GM19035 (cell line): ENCODE results near the gene PALM.
"Not testable (repeated sequence)": the region's sequence is repeated elsewhere in the genome, so short reads cannot be mapped to it uniquely, and the experiment has no call there.

Source experiments
- ATAC-seq: cut with Tn5 transposase; IDR thresholded peaks from one replicate; pipeline ENCODE4 v1.9.1; 2021; ENCODE audit not compliant: unreplicated experiment

Gene PALM, protein sequence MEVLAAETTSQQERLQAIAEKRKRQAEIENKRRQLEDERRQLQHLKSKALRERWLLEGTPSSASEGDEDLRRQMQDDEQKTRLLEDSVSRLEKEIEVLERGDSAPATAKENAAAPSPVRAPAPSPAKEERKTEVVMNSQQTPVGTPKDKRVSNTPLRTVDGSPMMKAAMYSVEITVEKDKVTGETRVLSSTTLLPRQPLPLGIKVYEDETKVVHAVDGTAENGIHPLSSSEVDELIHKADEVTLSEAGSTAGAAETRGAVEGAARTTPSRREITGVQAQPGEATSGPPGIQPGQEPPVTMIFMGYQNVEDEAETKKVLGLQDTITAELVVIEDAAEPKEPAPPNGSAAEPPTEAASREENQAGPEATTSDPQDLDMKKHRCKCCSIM

DNA sequence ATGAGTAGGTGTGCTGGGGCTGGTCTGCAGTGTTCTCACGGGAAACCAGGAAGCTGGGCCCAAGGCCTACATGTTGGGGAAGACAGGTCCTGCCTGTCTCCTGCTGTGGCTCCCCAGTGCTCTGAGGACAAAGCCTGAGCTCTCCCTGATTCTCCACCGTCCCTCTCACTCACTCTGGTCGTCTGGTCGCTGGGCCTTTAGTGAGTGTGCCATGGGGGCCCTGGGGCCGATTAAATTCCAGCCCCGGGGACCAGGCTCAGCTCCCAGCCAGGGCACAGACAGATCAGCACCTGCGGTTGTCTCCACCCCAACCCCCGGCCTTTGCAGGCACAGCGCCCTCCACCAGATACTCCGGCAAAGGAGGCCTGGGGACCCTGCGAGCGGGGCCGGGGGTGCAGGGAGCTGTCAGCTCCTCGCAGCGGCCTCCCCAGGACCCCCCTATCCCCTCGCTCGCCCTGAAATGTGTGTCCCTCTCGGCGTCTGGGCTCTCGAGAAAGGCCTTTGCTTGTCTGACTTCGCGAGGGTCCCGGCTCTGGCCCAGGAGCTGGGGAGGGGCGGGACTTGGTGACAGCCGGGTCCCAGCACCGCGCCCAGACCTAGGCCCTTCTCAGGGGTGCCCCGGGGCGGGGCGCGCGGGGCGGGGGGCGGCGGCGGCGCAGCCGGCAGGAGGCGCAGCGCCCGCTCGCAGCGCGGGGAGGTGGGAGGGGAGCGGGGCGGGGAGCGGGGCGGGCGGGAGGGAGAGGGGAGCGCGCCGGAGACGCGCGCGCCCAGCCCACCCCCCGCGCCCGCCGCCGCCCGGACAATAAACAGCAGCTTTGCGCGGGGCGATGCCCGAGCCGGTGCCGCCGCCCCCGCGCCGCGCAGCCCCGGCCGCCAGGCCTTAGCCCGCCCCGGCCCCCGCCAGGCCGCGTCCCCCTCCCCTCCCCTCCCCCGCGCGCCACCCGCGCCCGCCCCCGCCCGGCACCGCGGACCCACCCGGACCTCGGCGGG lies at the start of gene PALM:
Gene PALM (plus strand): TSS at position 782 of the 990 bp plus-strand sequence. CDS start 212 bp downstream, outside the sequence.
- ATAC-seq, result no peak

GRCh38 chr19:660793-661426 lies 47.8 kb upstream of the PALM start:
- ATAC-seq, result no peak

GRCh38 chr19:661427-662196 lies 47.1 kb upstream of the PALM start:
- no peak for ATAC-seq

DNA sequence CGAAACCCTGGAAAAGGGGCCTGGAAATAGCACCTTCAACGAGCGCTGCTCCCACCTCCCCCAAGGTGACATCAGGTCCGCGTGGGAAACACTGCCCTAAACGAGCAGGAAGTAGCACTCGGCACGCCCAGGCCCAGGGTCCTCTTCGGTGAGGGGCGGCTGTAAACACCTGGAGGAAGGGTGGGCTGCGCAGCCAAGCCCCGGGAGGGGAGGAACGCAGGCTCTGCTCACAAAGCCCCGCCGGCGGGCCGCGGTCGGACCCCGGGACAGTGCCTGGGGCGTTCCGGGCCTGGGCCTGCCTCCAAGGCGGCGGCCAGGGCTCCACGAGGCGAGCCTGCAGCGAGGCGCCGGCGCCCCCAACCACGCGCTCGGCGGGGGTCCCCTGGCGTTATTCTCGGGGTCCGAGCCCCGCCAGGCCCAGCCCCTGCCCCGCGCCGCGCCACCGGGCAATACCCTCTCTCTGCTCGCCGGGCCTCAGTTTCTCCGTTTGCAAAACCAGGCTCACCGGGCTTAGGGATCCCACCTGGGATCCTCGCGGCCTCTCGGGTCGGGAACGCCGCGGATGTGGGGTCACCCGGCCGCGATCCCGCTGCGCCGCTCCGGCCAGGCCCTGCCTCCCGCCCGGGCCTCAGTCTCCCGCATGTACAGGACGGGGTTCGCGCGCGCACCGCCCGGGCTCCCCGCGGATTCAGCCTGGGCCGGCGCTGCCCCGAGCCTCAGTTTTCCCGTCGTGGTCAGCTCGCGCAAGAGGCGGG lies 46.4 kb upstream of the PALM start:
- peak; percentile 21 for ATAC-seq

- ATAC-seq, result peak; percentile 59
Observed at GRCh38 chr19:662962-663681, 45.6 kb upstream of the PALM start, which contains the start of gene RNF126. Gene RNF126 (minus strand): TSS chr19:663214. CDS start chr19:663121, 93 bp downstream.

GRCh38 chr19:663682-664117 lies 45.0 kb upstream of the PALM start:
- peak; percentile 1 for ATAC-seq

DNA sequence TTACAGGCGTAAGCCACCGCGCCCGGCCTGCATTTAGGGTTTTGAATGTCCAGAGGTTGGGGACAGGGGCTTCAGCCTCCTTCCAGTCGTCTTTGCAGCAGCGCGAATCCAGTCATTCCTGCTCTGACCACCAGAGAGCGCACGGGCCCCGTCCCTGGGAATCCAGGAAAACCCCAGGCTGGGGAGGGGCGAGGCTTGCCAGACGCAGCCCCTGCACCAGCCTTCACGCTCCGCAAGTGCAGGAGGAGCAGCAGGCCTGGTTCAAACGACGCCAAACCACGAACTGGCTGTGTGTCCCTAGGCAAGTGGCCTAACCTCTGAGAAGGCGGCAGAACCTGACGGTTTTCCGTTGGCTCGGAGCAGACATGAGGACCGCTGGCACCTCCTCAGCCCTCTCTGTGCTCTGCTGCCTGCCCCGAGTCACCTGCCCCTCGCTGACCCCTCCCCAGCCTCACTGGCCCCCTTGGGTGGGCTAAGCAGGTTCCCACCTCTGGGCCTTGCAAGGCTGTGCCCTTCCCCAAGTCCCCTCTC lies 43.8 kb upstream of the PALM start:
- ATAC-seq, result no peak

DNA sequence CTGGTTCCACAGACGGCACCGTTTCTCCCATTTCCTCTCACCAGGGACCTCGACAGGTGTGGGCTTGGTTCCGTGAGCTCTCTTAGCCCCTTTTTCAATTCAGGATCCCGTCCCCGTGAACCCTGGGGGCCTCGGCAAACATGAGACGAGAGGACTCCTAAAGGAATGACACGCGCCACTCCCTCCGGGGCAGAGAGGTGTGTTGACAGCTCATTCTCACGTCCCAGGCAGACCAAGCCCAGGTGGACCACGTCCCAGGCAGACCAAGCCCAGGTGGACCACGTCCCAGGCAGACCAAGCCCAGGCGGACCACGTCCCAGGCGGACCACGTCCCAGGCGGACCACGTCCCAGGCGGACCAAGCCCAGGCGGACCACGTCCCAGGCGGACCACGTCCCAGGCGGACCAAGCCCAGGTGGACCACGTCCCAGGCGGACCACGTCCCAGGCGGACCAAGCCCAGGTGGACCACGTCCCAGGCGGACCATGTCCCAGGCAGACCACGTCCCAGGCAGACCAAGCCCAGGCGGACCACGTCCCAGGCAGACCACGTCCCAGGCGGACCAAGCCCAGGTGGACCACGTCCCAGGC lies 41.7 kb upstream of the PALM start:
- ATAC-seq, result not testable (repeated sequence)

GRCh38 chr19:668675-669434 lies 39.9 kb upstream of the PALM start:
- ATAC-seq, result not testable (repeated sequence)

DNA sequence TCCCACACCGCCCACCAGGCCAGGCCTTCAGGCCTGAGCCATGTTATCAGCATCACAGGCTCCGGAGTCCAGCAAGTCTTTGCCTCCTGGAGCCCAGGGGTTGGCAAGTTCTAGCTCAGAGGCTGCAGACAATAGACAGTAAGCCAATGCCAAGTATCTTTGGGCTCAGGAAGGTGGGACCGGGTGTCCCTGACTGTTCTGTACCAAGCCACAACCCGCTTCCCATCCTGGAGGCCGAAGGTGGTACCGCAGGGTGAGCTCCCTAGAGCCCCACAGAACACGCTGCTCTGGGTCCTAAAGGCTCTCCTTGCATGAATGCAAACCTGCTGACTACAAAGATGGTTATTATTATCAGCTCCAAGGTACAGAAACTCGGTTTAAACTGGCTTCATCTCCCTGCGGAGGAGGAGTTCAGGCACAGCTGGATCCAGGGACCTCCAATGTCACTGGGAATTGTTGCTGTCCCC lies 38.1 kb upstream of the PALM start:
- ATAC-seq, result no peak

DNA sequence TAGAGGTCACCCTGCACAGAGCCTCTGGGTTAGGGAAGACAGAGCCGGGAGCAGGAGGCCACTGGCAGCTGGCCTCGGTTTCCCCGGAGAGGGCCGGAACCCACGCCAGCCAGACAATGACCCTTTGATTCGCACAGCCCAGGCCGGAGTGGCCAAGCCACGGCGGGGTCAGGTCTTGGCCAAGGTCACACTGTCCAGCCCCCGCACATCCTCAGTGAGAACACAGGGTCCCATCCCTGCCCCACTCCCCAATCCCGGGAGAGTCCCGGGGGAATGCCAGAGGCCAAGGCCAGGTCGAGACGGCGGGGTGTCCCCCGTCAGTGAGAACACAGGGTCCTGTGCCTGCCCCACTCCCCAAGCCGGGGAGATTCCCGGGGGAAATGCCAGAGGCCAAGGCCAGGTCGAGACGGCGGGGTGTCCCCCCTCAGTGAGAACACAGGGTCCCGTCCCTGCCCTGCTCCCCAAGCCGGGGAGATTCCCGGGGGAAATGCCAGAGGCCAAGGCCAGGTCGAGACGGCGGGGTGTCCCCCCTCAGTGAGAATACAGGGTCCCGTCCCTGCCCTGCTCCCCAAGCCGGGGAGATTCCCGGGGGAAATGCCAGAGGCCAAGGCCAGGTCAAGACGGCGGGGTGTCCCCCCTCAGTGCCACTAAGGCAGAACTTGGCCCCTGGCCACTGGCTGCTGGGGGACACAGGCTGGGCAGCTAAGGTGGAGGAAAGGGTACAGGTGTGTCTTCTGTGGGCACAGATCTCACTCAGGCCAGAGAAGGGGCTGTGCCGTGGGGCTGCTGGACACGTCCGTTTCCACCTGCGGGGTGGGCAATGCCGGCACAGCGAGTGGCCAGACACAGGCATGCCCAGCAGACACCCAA lies 34.2 kb upstream of the PALM start:
- ATAC-seq, result no peak

GRCh38 chr19:676007-676338 lies 32.8 kb upstream of the PALM start:
- no peak for ATAC-seq

DNA sequence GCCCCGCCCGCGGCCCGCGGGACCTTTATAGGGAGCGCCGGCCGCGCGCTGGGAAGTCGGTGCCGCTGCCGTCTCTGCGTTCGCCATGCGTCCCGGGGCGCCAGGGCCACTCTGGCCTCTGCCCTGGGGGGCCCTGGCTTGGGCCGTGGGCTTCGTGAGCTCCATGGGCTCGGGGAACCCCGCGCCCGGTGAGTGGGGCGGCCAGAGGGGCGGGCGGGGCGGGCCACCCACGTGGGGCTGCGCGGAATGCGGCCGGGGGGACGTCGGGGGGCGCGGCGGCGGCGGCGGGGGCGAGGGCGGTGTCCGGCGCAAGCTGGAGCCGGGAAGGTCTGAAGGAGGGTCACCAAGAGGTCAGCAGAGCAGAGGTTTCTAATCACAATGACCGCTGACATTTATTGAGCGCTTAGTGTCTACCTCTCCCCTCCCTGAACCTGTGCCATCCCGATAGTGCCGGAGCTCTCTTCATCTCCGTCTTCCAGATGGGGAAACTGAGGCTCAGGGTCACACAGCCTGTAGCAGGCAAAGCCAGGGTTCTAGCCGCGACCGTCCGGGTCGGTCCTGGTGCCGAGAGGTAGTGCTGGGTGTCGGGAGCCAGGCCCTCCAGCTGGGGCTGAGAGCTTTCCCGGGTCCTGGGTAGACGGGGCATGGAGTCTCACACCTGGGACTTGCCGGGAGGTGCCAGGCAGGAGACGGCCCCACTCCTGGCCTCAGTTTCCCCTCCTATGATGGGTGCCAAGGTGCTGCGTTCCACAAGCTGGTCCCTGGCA lies 32.2 kb upstream of the PALM start, which contains the start of gene FSTL3:
Gene FSTL3 (plus strand): TSS at position 54 of the 767 bp plus-strand sequence. CDS start 32 bp downstream, at position 86.
- ATAC-seq, result no peak

- ATAC-seq, result no peak
Observed at GRCh38 chr19:677201-677600, 31.5 kb upstream of the PALM start.

DNA sequence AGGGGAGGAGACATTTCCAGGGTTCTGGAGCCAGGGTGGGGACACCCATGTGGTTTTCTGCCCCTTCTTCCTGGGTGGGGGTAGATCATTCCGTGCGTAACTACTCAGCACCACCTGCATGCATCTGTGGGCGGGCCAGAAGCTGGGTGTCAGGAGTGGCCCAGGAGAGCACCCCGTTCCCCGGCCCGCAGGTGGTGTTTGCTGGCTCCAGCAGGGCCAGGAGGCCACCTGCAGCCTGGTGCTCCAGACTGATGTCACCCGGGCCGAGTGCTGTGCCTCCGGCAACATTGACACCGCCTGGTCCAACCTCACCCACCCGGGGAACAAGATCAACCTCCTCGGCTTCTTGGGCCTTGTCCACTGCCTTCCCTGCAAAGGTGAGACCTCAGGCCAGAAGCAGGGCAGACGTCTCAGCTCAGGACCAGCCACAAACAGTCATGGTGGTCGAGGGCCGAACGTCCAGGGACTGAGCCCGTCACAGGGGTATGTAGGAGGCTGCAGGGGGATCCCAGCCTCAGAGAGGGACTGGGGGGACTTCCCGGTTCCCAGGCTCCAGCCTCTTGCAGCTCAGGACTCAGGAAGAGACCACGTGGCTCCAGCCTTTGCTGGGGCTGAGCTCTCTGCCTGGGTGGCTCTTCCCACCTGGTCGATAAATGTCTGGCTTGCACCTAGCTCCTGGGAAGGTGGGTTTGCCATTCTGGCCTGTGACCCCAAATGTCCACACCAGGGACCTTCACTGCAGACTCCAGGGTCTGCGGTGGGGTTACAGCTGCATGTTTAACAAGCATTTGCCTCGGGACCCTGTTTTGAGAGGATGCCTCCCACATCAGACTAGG lies 30.9 kb upstream of the PALM start:
- no peak for ATAC-seq
